ENCODE results near the gene URI1. TPM values are rescaled to one million over a fixed set of nuclear protein-coding genes. Genes with fewer than 3 reads are reported as not detected.

URI1 gene
- total RNA-seq, 6 experiments from 2014 or later: 45.8 to 53.8 (median 47.1) TPM

DNA sequence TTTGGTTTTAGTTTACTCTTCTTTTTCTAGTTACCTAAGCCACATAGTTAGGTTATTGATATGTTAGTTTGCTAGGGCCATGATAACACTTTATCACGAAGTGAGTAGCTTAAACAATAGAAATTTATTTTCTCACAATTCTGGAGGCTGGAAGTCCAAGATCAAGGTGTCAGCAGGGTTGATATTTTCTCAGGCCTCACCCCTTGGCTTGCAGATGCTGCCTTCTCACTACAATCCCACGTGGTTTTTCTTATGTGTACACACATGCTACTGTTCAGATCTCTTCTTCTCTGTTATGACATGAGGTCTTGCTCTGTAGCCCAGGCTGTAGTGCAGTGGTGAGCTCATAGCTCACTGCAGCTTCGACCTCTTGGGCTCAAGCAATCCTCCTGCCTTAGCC, 7.8 kb upstream of the URI1 start:
- no peak for TF ChIP-seq CTCF (IDR thresholded peaks at IDR 0.05)
- DNase-seq: no peak
- Mint-ChIP-seq H3K9me3 (peaks cover 19% of the 10 kb centered on the region; the same call in 1 of the 2 replicates), H3K36me3 (ENCODE audit: low read depth) (peaks cover 3% of the 10 kb centered on the region; the same call in 1 of the 2 replicates), H3K4me3 (no peak overlapping the region), H3K27ac (no peak overlapping the region), H3K4me1 (ENCODE audit: low read depth) (no peaks in the 10 kb centered on the region), H3K27me3 (ENCODE audit: insufficient read depth) (peaks cover 10% of the 10 kb centered on the region)

- H3K4me3 Mint-ChIP-seq: no peak overlapping the region
- no peak for DNase-seq
- H3K4me1 Mint-ChIP-seq (ENCODE audit: low read depth): no peaks in the 10 kb centered on the region
- TF ChIP-seq CTCF (IDR thresholded peaks at IDR 0.05): no peak
- H3K36me3 Mint-ChIP-seq (ENCODE audit: low read depth): peaks cover 3% of the 10 kb centered on the region; the same call in 1 of the 2 replicates
- H3K27ac Mint-ChIP-seq: no peak overlapping the region
- peaks cover 12% of the 10 kb centered on the region for H3K27me3 Mint-ChIP-seq (ENCODE audit: insufficient read depth)
- H3K9me3 Mint-ChIP-seq: peaks cover 19% of the 10 kb centered on the region; the same call in 1 of the 2 replicates
Observed at GRCh38 chr19:29934781-29935180, 7.3 kb upstream of the URI1 start.

DNA sequence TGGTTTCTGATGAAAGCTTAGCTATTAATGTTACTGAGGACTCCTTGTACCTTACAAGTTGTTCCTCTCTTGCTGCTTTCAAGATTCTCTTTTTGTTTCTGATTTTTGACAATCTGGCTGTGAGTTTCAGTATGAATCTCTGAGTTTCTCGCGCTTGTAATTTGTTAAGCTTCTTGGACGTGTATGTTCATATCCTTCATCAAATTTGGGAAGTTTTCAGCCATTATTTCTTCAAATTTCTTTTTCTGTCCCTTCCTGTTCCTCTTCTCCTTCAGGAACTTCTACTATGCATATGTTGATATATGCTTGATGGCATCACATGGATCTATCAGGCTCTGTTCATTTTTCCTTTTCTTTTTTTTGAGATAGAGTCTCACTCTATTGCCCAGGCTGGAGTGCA, 5.6 kb upstream of the URI1 start:
- H3K27me3 Mint-ChIP-seq (ENCODE audit: insufficient read depth): peaks cover 7% of the 10 kb centered on the region
- peaks cover 3% of the 10 kb centered on the region; the same call in 1 of the 2 replicates for H3K36me3 Mint-ChIP-seq (ENCODE audit: low read depth)
- TF ChIP-seq CTCF (IDR thresholded peaks at IDR 0.05): no peak
- H3K27ac Mint-ChIP-seq: no peak overlapping the region
- no peaks in the 10 kb centered on the region for H3K4me1 Mint-ChIP-seq (ENCODE audit: low read depth)
- H3K9me3 Mint-ChIP-seq: peaks cover 19% of the 10 kb centered on the region; the same call in 1 of the 2 replicates
- DNase-seq: no peak
- no peak overlapping the region for H3K4me3 Mint-ChIP-seq

- H3K36me3 Mint-ChIP-seq (ENCODE audit: low read depth): no peaks in the 10 kb centered on the region
- TF ChIP-seq CTCF (IDR thresholded peaks at IDR 0.05): no peak
- peaks cover 7% of the 10 kb centered on the region for H3K27me3 Mint-ChIP-seq (ENCODE audit: insufficient read depth)
- no peak overlapping the region for H3K27ac Mint-ChIP-seq
- H3K4me3 Mint-ChIP-seq: no peak overlapping the region
- peaks cover 17% of the 10 kb centered on the region for H3K4me1 Mint-ChIP-seq (ENCODE audit: low read depth)
- no peak for DNase-seq
- peaks cover 19% of the 10 kb centered on the region; the same call in 1 of the 2 replicates for H3K9me3 Mint-ChIP-seq
Observed at GRCh38 chr19:29939628-29940027, 2.4 kb upstream of the URI1 start.

- H3K36me3 Mint-ChIP-seq (ENCODE audit: low read depth): no peaks in the 10 kb centered on the region
- no peak for DNase-seq
- H3K4me3 Mint-ChIP-seq: peak overlapping the region; percentile 84; the same call in 1 of the 2 replicates
- H3K27me3 Mint-ChIP-seq (ENCODE audit: insufficient read depth): peaks cover 7% of the 10 kb centered on the region
- no peak for TF ChIP-seq CTCF (IDR thresholded peaks at IDR 0.05)
- peaks cover 12% of the 10 kb centered on the region; the same call in 1 of the 2 replicates for H3K9me3 Mint-ChIP-seq
- H3K4me1 Mint-ChIP-seq (ENCODE audit: low read depth): peaks cover 26% of the 10 kb centered on the region
- H3K27ac Mint-ChIP-seq: no peak overlapping the region
Observed at GRCh38 chr19:29940971-29941585, 961 bp upstream of the URI1 start.
